Measurements from ENCODE around the gene TMEM273.

DNA sequence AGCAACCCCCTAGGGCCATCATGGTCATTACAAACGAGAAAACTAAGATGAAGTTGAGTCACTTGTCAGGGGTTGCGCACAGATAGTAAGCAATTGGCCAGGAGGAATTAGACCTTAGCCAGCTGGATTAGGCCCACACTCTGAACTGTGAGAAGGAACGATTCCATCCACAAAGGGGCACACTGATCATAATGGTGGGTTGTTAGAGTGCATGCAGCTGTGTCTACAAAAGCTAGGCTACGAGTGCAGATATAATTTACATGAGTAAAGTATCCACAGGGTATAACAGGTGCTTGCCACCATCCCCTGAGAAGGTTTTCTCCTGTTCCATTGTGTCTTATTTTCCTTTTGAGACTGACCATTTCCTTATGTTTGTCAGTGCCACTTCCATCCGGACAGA, 37.8 kb downstream of the TMEM273 start:
- TF ChIP-seq SP1 (CRISPR knock-in tag; conservative IDR thresholded peaks at IDR 0.05) (no peak), ZNF232 (CRISPR knock-in tag; IDR thresholded peaks at IDR 0.05) (no peak), NFYB (CRISPR knock-in tag; conservative IDR thresholded peaks at IDR 0.05; ENCODE audit: low read depth) (no peak), ESRRA (CRISPR knock-in tag; IDR thresholded peaks at IDR 0.05; ENCODE audit: borderline replicate concordance) (no peak)
- TF ChIP-seq, protein P1, sequence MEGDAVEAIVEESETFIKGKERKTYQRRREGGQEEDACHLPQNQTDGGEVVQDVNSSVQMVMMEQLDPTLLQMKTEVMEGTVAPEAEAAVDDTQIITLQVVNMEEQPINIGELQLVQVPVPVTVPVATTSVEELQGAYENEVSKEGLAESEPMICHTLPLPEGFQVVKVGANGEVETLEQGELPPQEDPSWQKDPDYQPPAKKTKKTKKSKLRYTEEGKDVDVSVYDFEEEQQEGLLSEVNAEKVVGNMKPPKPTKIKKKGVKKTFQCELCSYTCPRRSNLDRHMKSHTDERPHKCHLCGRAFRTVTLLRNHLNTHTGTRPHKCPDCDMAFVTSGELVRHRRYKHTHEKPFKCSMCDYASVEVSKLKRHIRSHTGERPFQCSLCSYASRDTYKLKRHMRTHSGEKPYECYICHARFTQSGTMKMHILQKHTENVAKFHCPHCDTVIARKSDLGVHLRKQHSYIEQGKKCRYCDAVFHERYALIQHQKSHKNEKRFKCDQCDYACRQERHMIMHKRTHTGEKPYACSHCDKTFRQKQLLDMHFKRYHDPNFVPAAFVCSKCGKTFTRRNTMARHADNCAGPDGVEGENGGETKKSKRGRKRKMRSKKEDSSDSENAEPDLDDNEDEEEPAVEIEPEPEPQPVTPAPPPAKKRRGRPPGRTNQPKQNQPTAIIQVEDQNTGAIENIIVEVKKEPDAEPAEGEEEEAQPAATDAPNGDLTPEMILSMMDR (IDR thresholded peaks at IDR 0.05): no peak
- TF ChIP-seq, protein P2, sequence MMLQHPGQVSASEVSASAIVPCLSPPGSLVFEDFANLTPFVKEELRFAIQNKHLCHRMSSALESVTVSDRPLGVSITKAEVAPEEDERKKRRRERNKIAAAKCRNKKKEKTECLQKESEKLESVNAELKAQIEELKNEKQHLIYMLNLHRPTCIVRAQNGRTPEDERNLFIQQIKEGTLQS (CRISPR knock-in tag; conservative IDR thresholded peaks at IDR 0.05): no peak
- TF ChIP-seq, protein P3, sequence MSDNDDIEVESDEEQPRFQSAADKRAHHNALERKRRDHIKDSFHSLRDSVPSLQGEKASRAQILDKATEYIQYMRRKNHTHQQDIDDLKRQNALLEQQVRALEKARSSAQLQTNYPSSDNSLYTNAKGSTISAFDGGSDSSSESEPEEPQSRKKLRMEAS (CRISPR knock-in tag; IDR thresholded peaks at IDR 0.05): no peak
- TF ChIP-seq, protein P4, sequence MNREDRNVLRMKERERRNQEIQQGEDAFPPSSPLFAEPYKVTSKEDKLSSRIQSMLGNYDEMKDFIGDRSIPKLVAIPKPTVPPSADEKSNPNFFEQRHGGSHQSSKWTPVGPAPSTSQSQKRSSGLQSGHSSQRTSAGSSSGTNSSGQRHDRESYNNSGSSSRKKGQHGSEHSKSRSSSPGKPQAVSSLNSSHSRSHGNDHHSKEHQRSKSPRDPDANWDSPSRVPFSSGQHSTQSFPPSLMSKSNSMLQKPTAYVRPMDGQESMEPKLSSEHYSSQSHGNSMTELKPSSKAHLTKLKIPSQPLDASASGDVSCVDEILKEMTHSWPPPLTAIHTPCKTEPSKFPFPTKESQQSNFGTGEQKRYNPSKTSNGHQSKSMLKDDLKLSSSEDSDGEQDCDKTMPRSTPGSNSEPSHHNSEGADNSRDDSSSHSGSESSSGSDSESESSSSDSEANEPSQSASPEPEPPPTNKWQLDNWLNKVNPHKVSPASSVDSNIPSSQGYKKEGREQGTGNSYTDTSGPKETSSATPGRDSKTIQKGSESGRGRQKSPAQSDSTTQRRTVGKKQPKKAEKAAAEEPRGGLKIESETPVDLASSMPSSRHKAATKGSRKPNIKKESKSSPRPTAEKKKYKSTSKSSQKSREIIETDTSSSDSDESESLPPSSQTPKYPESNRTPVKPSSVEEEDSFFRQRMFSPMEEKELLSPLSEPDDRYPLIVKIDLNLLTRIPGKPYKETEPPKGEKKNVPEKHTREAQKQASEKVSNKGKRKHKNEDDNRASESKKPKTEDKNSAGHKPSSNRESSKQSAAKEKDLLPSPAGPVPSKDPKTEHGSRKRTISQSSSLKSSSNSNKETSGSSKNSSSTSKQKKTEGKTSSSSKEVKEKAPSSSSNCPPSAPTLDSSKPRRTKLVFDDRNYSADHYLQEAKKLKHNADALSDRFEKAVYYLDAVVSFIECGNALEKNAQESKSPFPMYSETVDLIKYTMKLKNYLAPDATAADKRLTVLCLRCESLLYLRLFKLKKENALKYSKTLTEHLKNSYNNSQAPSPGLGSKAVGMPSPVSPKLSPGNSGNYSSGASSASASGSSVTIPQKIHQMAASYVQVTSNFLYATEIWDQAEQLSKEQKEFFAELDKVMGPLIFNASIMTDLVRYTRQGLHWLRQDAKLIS (CRISPR knock-in tag; IDR thresholded peaks at IDR 0.05; ENCODE audit: borderline replicate concordance): no peak
- TF ChIP-seq, protein P5, sequence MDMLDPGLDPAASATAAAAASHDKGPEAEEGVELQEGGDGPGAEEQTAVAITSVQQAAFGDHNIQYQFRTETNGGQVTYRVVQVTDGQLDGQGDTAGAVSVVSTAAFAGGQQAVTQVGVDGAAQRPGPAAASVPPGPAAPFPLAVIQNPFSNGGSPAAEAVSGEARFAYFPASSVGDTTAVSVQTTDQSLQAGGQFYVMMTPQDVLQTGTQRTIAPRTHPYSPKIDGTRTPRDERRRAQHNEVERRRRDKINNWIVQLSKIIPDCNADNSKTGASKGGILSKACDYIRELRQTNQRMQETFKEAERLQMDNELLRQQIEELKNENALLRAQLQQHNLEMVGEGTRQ (CRISPR knock-in tag; IDR thresholded peaks at IDR 0.05): no peak
